HG03159 (cell line): Measurements from ENCODE around the gene CDY2A.
"Not testable (repeated sequence)": the region's sequence is repeated elsewhere in the genome, so short reads cannot be mapped to it uniquely, and the experiment has no call there.

Experiments
- ATAC-seq: cut with Tn5 transposase; IDR thresholded peaks from one replicate; pipeline ENCODE4 v1.9.1; 2021; ENCODE audit warnings: mild to moderate bottlenecking, moderate library complexity; ENCODE audit not compliant: unreplicated experiment

CDY2A gene, protein sequence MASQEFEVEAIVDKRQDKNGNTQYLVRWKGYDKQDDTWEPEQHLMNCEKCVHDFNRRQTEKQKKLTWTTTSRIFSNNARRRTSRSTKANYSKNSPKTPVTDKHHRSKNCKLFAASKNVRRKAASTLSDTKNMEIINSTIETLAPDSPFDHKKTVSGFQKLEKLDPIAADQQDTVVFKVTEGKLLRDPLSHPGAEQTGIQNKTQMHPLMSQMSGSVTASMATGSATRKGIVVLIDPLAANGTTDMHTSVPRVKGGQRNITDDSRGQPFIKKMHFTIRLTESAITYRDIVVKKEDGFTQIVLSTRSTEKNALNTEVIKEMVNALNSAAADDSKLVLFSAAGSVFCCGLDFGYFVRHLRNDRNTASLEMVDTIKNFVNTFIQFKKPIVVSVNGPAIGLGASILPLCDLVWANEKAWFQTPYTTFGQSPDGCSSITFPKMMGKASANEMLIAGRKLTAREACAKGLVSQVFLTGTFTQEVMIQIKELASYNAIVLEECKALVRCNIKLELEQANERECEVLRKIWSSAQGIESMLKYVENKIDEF

DNA sequence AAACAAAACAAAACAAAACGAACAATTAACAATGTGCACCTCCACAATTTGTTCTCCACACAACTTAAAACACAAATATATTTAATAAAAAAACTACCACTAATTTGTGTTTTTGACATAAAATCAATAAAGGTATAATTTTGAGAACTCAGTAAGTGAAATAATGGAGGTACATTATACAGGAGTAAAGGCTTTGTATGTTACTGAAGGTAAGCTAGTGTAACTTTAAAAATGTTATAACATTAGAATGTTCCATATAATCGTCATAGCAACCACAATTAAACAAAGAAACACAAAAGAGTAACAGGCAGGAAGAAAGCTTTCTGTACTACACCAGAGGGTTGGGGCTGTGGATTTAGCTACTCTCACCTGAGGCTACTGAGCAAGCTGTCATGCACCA lies at the start of gene CDY2A:
Gene CDY2A, plus strand, starts transcription at position 301 of the 400 bp plus-strand sequence. CDS start 328 bp downstream, outside the sequence.
- ATAC-seq: not testable (repeated sequence)

DNA sequence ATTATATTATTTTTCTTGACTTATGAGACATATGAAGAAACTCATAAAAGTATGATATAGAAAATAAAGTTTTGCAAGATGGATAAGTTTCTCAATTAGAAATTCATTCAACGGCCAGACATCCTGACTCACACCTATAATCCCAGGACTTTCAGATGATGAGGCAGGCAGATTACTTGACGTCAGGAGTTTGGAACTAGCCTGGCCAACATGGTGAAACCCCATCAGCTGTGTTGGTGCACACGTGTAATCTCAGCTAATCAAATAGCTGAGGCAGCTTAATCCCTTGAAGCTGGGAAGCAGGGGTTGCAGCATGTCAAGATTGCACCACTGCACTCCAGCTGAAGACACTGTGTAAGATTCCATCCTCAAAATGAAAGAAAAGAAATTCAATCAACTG lies 28.0 kb upstream of the CDY2A start:
- ATAC-seq: not testable (repeated sequence)

DNA sequence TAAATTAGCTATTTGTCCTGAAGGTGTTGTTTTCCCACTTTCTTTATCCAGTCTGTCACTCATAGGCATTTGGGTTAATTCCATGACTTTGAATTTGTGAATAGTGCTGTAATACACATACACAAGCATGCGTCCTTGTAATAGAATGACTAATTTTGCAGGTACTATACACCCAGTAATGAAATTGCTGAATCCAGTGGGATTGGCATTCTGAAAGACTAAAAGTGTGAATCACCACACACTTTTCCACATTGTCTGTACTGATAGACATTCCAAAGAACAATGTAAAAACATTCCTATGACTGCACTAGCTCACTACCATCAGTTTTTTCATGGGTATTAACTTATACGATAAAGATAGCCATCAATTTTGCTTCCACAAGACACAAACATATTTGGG lies 27.3 kb upstream of the CDY2A start:
- ATAC-seq: not testable (repeated sequence)

DNA sequence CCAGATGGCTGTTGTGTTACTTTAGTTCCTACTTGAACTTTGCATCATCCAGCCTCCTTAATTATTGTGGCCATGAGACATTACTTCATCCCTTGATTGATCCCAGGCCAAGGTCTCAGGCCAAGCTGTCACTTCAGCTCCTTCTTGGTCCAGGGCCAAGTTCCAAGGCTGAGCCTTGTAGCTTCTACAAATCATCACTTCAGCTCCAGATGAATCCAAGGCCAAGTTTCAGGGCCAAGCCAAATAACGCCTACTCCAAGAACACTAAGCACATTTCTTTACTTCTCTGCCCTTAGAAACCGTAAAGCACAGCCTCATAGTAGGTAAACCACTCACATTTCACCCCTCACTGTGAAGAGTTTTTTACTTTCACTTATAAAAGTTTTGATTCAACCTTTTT lies 1.7 kb upstream of the CDY2A start:
- not testable (repeated sequence) for ATAC-seq

DNA sequence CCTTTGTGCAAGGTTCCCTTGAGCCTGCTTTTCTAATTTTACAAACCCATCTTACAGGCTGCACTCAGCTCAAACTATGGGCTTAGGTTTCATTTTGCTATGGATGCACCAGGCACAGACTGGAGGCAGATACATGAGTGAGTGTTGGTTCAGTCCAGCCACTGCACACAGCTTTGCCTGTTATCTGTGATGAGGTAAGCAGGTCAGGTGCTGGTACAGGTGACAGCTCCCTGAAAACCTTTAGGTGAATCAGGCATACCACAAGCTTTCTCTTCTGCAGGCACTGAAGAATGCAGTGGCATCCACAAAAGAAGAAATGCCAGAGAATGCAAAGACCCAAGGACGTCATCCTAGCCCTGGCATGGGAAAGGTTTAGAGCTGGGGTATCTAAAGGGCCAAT lies 3.3 kb downstream of the CDY2A start:
- not testable (repeated sequence) for ATAC-seq

DNA sequence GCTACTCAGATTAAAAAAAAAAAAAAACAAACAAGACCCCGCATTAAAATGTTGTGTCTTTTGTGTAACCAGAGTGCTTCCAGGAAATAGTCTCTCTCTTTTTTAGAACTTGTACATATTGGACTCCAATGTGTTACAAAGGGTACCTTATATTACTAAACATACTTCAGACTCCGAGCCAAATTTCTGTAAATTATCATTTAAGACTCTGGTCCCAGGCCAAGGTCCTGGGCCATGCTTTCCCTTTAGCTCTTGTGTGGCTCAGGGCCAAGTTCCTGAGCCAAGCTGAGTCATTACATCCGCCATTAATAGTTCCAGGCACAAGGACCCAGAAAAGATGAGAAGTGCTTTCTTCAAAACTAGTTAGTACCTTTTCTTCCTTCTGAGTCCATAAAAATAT lies 4.6 kb downstream of the CDY2A start:
- not testable (repeated sequence) for ATAC-seq

DNA sequence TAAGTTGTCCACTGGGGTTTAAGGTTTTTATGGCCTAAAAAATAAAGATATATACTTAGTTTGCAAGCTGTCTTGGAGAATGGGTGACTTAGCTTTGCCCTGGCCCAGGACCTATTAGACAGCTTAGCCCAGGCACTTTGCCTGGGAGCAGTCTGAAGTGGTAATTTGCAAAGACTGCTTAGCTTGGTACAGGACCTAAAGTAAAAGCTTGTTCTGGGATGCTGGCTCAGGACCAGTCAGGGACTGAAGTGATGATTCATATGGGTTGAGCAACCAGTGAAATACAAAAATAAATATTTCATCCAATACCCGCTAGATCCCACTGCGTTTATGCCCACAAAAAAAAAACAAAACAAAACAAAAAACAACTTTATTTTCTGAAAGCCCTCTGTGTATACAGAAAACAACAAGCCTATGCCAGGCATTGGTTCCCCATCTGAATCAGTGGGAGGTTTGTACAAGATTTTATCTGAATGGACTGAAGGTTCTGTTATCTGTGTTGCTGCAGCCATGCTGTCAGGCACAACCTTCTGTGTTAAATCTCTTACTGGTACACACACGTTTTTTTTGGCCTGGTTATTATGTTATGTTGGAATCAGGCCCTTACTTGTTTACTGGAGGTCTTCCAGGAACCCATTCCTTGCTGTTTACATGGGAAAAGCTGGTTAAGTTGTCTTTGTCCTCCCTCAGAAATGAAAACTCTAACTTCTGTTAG lies 8.7 kb downstream of the CDY2A start:
- ATAC-seq: not testable (repeated sequence)

DNA sequence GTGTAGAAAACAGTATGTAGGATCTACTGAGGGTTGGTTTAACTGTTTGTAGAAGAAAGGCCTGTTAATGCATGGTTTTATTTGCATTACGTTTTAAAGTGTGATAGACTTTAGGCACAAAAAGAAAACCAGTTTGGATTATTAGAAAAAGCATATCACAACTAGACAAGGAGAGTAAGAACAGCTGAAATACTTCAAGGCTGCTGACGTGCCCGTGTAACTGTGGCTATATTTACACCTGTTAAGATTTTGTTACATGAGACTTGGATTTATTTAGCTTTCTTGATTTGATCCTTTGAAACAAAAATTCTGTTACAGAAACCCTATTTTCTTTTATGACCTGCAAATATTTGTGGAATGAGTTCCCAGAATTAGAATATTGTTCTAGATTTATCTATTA lies 9.3 kb downstream of the CDY2A start:
- not testable (repeated sequence) for ATAC-seq

DNA sequence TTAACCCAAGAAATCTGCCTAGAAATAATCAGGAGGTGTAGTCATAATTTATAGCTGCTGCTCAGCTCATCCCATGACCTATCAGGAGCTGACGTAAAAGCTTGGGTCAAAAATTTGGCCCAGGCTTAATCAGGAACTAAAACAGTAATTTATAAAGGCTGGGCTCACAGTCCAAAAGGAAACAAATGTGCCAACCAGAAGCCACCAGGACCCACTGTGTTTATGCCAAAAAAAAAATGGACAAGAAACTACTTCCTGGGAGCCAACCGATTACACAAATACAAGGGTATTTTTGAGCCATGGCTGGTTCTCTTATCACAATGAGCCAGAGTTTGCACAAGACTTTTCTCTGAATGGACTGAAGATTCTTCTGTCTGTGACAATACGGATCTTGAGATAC lies 19.4 kb downstream of the CDY2A start:
- ATAC-seq: not testable (repeated sequence)

DNA sequence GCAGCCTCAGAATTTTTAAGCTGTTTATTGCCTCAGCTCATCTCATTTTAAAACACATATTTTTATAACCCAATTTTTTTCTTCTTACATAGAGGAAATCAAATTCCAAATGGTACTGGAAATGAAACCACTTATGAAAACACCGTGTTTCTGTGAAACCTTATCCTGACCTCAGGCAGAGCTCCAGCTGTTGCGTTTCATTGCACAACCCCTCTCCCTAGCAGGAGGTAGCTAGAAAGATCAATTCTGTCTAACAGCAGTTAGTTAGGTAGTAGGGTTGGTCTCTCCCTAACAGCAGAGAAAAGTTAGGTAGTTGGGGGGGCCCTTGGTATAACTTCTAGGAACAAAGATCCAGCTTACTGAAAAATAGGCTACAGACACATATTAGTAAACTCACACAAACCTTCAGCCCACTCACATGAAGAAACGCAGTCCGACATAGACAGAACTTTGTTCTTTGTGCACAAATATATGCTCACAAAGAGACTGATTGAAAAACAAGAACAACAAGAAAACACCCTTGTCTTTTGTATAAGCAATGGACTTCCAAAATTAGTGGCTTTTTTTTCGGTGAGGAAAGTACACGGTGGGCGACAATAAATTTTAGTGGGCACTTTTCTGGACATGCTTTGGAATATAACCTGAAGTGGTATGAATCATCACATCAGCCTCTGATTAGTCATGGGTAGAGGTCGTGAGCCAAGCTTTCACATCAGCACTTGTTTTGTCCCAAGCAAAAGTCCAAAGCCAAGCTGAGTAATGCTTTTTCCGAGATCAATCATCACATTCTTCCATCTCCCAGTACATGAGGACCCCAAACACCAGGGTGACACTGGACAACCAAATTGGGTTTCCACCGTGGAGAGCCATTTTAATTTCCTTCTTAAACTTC lies 22.8 kb downstream of the CDY2A start:
- not testable (repeated sequence) for ATAC-seq

DNA sequence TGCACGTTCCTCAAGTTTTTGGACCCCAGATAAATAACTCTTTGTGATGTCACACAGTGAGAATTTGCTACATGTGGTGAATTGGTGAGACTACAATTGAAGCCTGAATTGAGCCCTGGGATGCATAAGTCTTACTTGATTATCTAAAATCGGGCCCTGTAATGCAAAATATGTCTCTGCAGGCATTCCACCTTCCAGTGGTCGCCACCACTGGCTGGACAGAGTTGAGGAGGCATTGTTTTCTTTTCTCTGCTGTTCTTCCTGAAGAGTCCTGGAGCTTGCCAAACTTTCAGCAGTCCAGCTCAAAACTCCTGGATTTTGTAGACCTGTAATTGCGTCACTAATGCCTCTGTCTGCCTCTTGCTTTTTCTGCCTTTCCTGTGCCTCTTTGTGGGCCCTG lies 23.5 kb downstream of the CDY2A start:
- ATAC-seq: not testable (repeated sequence)

DNA sequence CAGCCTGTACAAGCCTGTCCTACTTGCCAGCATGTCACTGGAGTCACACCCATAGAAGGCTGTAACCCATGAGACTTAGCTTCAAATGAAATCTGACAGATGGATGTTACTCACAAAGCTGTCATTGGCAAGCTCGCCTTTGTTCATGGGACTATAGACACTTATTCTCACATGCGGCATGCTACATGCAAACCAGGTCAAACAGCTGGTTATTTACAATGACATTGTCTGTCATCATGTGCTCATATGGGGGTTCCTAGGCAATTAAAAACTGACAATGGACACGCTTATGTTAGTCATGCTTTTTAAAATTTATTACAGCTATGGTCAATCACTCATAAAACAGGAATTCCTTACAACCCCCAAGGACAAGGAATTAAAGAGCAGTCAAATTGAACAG lies 30.9 kb downstream of the CDY2A start:
- ATAC-seq: not testable (repeated sequence)

DNA sequence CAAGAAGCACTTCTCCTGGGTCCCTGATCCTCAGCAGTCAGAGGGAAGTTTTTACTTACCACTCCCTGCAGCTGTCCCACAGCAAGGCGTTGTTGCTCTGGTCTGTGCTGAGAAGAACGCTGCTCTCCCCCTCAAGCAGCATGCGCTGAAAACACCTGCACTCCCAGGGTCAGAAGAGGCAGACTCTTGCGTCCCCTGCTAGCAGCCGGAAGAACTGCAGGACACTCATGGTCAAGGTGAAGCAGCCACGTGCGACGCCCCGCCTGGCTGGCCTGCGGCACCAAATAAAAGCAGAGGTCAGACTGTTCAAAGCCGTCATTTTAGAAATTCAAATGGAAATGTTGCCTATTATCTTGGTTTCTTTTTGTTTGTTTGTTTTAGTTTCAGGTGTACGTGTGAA lies 47.9 kb downstream of the CDY2A start:
- not testable (repeated sequence) for ATAC-seq
